HG03460 (cell line): ENCODE data around the gene IL19.
A peak's percentile ranks its signal among the peaks of the same experiment; 100 is the strongest.

Source experiments
- ATAC-seq: cut with Tn5 transposase; IDR thresholded peaks from one replicate; pipeline ENCODE4 v1.9.1; 2021; ENCODE audit not compliant: unreplicated experiment

The IL19 gene

DNA sequence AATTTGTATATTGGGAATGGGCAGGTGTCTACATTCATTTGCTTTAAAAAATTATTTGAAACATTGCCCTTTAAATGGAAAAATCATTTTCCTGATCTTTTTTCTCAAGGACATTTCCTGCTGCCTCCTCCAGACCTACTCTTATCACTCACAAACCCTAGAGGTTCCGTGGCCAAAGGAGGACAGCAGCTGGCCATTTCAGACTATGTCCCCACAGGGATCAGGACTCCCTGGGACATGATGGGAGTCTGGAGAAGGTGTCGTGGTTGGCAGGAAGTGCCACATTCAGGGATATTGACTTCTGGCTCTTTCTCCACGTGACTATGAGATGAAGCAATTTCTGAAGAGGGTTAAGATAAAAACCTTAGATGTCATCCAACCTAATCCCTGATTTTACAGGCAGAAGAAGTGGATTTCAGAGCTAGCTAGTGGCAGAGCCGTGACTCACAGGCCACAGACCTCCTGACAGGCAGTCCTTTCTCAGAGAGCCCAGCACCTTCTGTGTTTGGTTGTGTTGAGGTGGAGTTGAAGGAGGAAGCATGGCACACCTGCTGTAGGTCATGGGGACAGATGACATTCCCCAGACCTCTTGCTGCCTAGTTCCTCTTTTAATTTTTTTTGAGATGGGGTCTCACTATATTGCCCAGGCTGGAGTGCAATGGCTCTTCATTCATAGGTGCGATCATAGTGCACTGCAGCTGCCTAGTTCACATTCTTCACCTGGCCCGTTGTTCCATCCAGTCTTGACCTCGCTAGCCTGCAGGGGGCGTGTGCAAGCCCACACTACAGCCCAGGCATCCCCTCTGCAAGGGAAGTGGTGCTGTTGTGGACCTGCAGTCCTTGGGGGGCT, 27.2 kb downstream of the IL19 start:
- no peak for ATAC-seq

DNA sequence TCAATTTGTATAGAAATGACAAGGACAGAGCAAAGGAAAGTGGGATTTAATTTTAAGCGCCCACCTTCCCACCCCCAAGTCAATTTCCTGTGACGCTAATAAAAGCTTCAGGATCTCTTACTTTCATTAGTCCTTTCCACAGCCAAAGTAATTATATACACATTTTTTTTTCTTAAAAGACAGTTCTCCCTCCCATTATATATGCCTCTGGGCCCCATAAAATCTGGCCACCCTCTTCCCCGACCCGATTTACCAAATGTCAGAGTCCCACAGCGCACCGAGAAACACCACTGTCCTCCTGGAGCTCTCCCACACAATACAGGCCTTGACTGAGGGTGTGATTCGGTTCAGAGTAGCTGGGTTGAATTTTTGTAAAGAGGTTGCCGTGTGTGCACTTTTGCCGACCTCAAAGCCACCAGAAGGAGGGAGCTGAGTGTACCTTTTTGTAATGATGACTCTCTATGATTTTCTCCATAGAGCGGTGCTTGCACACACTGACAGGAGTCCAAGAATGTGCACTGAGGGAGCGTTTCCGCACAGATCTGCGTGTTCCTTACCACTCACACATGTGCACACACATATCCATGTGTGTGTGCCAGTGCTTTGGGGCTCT, 27.9 kb downstream of the IL19 start:
- no peak for ATAC-seq

DNA sequence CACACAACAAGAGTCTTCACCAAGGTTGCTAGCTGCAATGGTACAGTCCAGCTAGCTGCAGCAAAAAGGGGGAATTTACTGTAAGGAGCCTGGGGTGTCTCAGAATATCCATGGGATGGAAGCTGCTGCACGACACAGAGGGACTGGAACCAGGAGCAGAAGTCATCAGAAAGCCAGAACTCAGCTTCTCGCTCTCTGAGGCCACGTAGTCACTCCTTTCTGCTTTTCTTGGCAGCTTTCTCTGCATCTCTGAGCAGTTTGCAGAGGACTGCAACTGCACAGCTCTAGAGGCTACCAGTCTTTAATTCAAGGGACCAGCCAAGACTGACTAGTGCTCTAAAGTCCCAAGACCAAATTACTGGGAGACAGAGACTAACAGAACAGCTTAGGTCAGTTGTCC, 28.7 kb downstream of the IL19 start:
- no peak for ATAC-seq

DNA sequence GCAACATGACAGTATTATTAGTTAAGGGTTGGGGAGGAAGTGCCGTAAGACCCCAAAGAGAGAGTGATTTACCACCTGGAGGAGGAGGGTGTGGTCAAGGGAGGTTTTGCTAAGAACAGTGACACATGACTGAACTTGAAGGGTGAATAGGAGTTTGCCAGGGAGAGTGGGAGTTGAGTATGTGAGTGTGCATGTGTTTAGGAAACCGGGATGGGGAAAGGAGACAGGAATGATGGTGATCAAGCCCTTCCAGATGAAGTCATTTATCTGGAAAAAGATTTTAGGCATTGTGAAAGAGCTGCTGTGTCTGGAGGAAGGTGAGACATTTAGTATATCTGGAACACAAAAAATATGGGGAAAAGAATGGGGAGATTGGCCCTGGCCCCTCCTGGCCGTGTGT, 29.8 kb downstream of the IL19 start:
- no peak for ATAC-seq

DNA sequence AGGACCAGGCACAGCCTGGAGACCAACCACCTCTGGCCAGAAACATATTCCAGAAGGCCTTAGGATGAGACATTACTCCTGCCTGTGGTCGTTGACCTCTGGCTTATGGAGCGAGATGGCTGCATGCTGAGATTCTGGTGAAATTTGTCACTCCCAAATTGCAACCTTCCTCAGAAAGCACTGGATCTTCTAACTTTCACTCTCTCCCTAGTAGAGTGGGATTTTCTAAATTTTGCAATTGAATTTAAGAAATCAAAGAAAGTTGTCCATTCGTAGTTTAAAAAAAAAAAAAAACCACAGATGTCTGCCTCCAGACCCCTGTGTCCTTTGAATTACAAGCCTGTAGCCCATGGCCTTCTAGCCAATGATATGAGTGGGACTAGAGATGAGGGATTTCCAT, 30.3 kb downstream of the IL19 start:
- no peak for ATAC-seq

DNA sequence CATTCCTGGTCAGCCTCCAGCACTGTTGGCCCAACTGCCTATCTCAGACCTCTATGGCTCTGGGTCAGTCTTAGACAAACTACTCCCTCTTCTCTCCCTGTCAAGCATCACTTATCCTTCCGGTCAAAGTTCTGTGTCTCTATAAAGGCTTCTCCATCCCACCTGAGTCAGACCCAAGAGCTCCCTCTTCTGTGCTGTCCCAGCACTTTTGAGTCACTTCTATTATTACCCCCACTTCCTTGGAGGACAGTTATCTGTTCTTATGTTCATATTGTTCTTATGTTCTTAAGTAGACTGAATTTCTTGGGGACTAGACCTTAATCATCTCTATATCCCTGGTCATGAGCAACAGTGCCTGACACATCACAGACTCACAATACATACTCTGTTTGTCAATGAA, 30.9 kb downstream of the IL19 start:
- ATAC-seq, result no peak

DNA sequence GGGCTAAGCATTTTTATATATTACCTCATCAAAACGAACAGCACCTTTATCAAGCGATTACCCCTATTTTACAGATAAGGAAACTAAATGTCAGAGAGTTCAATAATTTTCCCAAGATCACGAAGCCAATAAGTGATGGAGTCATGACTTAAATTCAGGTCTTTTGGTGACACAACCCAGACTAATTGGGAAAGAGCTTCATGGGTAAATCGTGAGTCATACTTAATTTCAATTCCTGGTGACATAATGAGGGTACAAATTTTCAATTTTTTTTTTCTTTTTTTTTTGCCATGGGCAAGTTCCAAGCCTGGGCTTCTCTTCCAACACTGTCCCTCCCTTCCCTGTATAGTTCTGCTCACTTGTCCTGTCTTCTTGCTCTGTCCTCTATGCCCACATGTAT, 31.8 kb downstream of the IL19 start:
- ATAC-seq, result no peak

DNA sequence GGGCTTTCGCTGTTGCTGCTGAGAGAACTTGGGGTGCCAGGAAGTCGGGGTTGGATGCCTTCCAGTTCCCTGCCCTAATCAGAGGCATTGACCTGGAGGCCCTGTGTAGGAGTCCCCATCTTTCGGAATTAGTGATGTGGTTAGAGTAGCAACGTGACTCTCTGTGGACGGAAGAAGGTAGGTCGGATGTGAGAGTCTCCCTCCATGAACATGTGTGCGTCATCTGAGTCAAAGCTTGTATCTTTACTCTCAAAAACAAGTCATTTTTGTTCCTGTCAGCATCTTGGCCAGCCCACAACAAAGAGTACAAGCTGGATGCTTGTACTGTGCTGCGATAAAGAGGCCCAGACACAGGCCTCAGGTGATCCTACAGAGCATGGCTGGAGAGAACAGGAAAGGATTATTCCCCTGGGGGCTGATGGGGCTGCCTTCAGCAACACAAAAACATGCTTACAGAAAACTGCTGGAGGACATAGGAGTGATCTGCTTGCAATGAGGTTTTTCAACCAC, 32.7 kb downstream of the IL19 start:
- ATAC-seq, result peak; percentile 95

DNA sequence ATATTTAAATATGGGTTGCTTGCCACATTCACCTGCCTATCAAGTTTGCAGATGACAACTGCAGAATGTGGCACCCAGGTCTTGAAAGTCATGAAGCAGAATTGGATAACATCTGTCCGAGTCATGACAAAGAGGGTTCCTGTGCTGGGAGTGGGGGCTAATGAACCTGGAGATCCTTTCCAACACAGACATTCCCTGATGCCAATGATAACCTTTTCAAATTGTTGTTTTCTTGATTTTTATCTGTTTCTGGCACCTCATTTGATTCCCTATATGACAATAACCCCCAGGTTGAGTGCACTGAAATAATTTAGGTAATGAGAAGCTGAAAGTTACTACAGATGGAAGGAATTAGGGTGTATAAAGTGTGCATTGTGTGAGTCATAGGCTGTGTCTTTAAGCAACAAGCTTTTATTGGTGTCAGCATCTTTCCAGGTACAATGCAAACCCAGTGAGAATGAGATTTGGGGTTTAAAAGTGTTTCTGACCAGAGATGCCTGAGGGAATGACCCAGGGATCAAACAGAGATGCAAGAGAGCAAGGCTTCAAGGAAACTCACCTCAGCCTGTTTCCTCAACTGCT, 33.7 kb downstream of the IL19 start:
- ATAC-seq, result no peak

DNA sequence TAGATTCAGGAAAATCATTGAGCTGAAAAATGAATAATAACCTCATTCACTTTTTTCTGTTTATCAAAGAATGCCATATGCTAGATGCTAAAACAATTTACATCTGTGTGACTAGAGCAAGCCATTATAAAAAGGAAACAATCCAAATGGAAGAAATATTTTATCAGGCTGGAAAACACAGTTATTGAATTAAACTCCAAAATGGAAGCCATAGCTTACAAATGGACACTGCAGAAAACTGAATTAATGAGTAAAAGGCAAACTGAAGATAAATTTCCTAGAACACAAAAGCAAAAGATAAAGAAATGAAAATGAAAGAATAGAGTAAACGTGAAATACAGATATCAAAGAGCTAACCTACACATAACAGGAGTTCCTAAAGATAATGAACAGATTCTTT, 34.8 kb downstream of the IL19 start:
- no peak for ATAC-seq

DNA sequence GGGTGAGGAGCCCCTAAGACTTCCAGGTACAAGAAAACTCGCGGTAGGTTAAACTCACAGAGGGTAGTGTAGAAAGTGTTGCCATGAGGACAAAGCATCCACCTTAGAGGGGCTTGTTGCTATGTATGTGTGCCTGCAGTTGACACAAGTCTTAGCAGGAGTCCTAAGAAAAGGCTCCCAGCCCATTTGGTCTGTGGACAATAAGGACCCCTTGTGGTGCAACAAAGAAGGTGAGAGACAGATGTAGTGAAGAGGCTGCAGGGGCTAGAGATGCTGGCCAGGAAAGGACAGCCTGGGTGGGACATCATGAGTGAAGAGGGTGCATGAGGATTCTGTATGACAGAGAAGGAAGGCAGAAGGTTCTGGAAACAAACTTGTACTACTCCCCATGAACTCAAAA, 38.0 kb downstream of the IL19 start:
- peak; percentile 74 for ATAC-seq

DNA sequence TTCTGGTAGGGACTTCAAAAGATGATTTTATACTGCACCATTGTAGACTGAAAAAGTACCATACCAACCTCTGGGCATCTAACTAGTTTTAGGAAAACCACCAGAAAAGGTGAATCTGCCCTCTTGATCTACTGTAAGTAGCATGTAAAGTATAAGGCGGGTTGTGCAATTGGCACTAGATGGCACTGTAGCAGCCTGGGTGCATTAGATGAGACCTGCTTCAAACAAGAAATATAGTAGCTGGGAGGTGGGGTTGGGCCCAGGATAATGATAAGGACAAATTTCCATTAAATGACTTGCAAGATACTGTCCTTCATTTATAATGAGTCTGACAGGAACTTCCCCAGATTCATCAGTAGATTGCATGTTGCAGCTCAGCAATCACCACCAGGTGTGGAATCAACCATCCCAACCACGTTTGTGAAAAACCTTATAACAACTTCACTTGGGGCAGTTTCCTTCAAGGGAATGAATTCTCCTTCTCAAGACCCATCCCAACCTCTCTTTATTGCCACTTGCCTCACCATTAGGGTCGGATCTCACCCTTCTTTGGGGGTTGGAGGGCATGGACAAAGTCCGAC, 39.0 kb downstream of the IL19 start:
- no peak for ATAC-seq

DNA sequence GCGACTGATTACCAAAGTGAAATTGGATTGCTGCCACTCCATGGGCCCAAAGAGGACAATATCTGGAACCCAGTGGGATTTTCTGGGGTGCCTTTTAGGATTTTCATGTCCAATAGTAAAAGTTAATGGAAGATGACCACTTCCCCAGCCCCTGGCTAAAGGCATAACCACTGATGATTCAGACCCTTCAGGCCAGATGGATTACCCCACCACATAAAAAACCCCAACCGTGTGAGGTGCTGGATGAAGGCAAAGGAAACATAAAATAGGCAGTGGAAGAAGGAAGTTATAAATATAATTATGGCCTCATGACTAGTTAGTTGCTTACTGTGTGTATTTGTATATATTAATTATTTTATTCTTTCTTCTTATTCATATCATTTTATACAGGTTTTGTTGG, 41.9 kb downstream of the IL19 start:
- no peak for ATAC-seq

DNA sequence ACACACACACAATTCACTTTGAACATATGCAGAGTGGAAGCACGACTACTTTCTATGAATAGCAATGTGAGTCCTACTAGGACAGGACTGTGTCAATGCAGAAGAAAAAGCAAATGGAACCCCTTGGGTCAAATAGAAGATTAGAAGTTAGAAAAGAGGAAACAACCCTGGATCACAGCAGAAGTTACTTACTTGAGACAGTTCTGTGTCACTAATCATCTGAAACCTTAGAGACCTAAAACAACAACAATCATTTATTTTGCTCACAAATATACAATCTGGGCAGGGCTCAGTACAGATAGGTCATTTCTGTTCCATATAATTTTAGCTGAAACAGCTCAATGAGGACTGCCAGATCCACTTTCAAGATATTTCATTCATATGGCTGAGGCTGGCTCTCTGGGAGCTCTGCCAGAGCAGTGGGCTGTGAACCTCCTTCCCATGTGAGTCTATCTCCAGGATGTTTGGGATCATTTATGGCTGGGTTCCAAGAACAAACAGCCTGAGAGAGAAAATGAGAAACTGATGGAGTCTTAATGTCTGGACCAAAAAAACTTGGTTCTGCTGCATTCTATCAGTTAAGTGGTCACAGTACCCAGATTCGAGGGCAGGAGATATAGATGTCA, 44.3 kb downstream of the IL19 start:
- no peak for ATAC-seq

DNA sequence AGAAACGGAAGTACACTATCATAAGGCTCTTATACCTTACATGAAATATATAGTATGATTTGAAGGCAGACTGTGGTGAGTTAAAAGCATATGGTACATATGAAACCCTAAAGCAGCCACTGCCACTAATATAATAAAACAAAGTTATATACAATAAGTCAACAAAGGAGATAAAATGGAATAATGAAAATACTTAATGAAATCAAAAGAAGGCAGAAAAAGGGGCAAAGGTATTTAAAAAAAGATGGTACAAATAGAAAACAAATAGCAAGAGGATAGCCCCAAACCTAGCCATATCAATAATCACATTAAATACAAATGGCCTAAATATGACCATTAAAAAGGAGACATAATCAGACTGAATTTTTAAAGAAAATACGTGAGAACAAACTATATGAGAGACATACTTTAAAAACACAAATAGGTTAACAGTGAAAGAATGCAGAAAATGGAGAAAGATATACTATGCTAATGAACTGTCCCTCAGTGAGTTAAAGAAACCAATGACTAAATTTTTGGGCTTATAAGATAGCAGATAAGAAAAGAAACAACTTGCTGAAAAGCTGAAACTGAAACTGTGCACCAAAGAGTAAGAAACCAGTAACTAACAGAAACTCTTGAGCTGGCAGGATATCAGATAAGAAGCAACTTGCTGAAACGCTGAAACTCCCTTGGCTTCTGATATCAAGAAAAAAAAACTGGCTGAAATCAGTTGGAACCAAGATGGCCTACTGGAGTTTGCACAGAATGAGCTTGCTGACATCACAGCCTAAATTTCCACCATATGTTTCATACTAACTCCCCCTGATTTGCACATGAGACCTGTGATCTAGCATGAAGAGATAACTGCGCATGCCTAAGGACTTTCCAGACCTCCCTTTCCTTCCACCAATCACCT, 46.1 kb downstream of the IL19 start:
- peak; percentile 80 for ATAC-seq

DNA sequence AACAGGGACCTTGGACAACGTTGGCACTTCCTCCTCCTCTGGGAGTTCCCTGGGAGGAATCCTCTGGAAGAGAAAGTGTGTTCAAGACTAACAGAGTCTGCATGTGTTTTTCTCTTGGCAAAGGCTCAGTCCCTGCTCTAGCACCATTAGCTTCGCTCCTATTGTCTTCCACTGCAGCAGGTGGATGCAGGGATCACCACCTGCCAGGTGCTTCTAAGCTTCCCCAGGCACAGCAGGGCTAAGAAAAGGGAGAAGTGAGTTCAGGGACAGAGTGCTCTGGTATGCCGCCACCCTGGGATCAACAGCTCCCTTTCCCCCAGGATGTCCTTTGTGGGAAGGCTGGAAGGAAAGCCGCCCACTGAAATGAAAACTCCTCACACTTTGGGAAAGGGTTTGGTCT, 50.9 kb downstream of the IL19 start:
- no peak for ATAC-seq

DNA sequence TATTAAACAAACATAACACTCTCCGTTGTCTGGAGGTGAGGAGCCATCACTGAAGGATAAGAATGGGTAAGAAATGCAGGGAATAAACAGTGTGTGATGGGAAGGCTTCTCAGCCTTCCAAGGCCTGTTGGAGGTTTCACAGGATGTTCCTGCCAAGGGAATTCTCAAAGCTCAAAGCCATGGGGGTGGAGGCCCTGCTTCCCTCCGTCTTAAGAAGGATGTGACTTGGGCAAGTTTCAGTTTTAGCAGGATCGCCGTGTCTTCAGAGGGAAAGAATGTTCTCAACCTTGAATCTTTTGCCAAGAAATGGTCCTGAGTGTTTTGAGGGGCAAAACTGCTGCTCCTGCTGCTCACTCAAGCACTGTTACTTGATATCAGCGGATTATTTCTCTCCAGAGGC, 53.2 kb downstream of the IL19 start:
- no peak for ATAC-seq

DNA sequence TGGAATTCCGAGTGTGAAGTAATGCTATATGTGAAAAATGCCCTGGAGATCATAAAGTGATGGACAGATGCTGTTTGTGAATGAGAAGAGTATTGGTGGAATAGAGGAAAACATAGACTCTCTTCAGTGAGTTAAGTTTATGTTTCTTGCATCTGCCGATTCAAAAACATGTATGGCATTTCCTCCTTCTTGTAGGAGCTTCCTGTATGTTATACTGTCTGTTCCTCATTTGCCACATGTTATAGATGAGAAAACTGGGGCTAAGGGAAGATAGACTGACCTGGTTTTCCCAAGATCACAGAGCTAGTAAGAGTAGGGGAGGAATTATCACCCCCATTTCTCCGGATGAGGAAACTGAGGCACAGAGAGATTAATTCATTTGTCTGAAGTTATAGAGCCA, 53.8 kb downstream of the IL19 start:
- no peak for ATAC-seq

DNA sequence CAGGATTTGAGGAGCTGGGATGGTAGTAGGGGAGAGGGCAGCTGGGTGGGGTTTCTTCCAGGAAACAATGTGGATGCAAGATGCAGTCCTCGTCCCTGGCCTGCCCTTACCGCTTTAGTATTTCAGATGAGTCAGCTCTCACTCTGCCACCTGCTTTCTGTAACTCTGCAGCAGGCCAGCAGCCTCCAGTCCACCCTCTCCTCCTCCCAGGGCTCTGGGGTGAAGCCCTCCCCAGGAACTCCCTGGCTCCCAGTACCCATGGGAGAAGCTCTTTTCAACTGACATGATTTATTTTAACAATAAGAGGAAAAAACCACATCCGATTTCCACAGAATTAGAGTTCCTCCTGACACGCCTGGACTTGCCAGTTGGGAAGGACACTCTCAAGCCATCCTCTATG, 55.8 kb downstream of the IL19 start:
- ATAC-seq, result no peak

DNA sequence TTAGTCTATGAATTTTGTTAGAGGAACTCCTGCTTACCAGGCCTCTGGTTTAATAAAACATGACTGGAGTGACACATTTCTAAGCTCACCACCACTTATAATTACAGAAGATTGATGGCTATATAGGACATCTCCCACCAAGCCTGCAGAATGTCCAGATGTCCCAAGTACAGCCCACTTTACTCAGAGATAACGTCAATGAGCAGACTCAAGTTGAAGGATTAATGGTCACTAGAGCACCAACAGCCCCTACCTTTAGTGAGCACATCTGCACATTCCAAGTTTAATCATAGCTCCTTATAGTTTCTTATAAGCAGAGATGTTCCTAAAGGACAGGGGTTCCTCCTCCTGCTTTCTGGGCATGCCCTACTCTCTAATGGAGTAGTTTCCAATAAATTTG, 57.5 kb downstream of the IL19 start:
- no peak for ATAC-seq
